ENCODE measurements around the gene TRIM32.

DNA sequence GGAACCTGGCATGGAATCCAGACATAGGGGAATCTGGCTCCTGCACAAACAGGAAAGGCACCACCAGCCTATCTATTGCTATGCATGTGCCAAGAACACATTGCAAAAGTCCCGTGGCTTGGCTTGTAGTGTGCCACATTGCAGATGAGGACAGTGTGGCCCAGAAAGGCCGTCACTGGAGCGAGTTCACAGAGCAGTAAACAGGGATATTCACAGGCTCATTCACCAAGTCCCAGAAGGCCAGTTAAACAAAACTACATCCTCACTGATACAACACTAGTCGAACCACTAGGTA is 39.6 kb upstream of the TRIM32 start:
- TF ChIP-seq, protein P1, sequence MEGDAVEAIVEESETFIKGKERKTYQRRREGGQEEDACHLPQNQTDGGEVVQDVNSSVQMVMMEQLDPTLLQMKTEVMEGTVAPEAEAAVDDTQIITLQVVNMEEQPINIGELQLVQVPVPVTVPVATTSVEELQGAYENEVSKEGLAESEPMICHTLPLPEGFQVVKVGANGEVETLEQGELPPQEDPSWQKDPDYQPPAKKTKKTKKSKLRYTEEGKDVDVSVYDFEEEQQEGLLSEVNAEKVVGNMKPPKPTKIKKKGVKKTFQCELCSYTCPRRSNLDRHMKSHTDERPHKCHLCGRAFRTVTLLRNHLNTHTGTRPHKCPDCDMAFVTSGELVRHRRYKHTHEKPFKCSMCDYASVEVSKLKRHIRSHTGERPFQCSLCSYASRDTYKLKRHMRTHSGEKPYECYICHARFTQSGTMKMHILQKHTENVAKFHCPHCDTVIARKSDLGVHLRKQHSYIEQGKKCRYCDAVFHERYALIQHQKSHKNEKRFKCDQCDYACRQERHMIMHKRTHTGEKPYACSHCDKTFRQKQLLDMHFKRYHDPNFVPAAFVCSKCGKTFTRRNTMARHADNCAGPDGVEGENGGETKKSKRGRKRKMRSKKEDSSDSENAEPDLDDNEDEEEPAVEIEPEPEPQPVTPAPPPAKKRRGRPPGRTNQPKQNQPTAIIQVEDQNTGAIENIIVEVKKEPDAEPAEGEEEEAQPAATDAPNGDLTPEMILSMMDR (IDR thresholded peaks at IDR 0.05): peak in 2 of 4 donors; percentile 1 to 3
- TF ChIP-seq POLR2A (IDR thresholded peaks at IDR 0.05): no peak
